GM19328 (cell line): Measurements from ENCODE around the gene GTPBP1.

Experiments
- ATAC-seq: cut with Tn5 transposase; IDR thresholded peaks from one replicate; pipeline ENCODE4 v1.9.1; 2021; ENCODE audit warnings: mild to moderate bottlenecking, moderate library complexity; ENCODE audit not compliant: unreplicated experiment

GTPBP1 gene

DNA sequence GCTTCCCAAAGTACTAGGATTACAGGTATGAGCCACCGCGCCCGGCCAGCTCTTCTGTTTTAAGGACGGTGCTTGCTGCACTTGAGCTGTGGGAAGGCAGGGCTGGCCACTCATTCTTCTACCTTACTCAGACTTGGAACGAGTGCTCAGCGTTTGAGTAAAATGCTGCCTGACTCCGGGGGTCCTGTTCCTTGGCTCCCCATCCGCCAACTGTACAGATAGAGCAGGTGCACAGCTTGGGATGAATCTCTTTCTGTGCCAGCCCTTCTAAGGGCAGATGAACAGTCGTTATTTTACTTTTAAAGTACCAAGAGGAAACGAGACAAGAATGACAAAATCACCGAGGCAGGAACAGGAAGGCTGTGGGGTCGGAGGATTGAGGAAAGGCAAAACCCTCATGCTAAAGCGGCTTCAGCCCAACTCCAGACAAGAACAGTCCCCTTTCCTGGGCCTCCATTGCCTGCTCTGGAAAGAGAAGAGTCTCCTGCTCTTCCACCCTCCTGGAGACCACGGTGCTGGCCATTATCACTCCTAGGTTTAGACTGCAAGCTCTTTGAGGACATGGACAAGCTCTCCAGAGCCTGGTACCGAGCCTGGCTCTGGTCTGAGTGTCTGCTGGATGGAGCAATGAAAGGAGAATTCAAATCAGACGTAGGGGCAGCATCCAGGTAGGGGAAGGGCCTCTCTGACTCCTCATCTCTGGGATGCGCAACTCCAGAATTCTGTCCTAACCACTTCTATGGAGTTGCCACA is 51.1 kb downstream of the GTPBP1 start:
- ATAC-seq, result no peak

- ATAC-seq, result no peak
Observed at GRCh38 chr22:38757464-38757757, 51.7 kb downstream of the GTPBP1 start.

- no peak for ATAC-seq
Observed at GRCh38 chr22:38758276-38758945, 52.7 kb downstream of the GTPBP1 start.

DNA sequence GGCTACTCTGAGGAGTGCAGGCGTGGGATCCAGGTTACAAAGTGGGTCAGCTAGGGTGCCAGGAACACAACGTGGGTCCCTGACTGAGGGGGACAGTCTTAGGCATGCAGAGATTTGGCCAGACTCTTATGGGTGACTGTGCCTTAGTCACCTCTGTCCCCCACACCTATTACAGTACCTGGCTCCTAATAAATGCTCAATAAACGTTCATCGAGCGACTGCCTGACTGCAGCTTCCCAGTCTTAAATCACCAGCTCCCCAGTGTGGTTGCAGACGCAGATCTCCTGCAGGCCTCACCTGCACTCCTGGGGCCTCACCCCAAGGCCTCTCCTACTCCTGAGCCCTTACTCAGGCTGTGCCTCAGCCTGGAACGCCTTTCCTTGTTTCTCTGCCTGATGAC is 53.3 kb downstream of the GTPBP1 start:
- no peak for ATAC-seq

DNA sequence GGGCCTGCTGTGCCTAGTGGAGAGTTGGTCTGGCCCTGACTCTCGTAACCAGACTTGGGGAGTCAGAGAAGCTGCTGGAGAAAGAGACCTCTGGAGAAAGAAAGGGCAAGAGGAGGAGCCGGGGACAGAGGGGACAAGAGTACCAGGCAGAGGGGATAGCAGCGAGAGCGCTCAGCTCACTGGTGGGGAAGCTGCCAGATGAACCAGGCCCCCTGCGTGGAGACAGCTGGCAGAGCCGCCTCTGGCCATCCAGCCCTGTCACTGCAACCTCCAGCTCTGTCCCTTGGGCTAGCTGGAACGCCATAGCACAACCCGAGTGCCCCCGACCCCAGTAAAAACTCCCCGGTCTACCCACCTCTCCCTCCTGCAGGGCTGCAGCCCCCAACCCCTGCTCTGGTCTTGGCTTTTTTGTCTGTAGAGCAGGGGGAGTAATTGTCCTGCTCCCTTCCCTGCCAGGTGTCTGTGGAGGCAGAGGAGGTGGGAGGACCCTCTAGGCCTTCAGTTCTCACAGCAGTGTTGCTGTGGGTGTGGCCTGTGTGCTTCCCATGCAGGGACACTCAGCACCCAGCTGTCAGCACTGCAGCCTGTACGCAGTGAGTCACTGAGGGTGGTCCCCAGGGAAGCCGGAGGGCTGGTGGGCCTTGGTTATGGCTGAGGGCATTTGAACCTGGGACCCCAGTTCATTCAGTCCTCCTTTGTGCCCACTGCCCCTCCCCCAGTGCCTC is 54.9 kb downstream of the GTPBP1 start:
- ATAC-seq, result no peak

GRCh38 chr22:38761202-38762162 is 55.7 kb downstream of the GTPBP1 start:
- no peak for ATAC-seq

GRCh38 chr22:38762551-38762983 is 56.8 kb downstream of the GTPBP1 start:
- no peak for ATAC-seq

DNA sequence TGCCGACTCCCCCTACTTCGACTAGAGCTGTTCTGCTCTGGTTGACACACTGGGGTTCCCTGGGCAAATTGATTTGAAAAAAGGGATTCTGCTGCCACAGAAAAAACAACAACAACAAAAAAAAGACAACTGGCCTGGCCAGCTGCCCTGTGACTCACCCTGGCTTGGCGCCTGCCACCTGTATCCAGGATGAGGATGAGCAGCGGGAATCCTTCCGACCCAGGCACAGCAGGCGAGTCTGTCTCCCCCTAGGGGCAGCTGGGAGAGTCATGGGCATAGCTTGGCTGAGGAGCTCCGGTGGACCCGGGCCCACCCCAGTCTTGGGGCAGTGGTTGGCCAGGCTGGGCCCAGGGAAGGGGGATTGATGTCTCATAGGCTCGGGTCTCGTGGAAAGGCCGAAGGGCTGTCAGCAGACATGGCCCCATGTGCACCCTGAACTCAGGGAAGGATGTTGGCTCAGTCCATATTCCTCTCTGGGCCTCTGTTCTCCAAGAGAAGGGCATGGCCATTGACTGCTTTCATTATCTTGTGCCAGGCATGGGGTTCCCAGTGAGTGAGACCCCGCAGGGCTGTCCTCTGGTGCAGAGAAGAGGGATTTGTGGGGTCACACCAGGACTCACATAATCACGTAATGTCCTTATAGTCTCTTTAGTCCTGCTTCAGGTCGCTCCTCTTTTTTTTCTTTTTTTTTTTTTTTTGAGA is 60.5 kb downstream of the GTPBP1 start:
- ATAC-seq, result no peak

DNA sequence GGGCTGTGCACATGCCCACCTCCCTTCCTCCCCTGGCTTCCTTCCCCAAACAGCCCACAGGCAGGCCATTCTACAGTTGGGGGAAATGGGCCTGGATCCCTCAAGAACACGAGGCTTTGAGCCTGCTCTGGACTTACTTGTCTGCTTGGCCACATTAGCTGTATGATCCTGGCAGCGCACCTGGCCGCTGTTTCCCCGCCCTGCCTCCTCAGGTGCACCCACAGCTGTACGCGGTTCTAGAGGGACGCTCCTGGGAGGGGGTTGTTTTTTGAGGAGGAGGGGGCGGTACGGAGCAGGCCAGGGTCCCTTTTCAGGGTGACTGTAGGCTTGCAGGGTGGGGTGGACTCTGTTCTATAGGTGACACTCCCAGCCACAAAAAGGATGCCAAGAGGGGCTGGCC is 61.6 kb downstream of the GTPBP1 start:
- no peak for ATAC-seq

- no peak for ATAC-seq
Observed at GRCh38 chr22:38768036-38768435, 62.3 kb downstream of the GTPBP1 start.

GRCh38 chr22:38770257-38770949 is 64.7 kb downstream of the GTPBP1 start:
- ATAC-seq, result no peak

GRCh38 chr22:38772623-38772873 is 66.8 kb downstream of the GTPBP1 start:
- ATAC-seq, result no peak

DNA sequence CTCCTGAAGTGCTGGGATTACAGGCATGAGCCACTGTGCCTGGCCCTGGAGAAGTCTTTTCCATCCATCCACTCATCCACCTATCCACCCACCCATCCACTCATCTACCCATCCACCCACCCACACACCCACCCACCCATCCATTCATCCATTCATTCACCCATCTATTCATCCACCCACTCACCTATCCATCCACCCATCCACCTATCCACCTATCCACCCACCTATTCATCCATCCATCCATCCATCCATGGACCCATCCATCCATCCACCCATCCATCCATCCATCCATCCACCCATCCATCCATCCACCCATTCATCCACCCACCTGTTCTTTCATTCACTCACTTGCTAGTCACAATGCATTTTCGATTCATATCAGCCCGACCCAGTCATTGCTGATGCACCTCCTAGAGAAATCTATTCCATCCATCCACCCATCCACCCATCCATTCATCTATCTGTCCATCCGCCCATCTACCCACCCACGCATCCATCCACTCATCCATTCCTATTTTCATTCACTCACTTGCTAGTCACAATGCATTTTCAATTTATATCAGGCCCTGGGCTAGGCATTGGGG is 67.7 kb downstream of the GTPBP1 start:
- no peak for ATAC-seq

DNA sequence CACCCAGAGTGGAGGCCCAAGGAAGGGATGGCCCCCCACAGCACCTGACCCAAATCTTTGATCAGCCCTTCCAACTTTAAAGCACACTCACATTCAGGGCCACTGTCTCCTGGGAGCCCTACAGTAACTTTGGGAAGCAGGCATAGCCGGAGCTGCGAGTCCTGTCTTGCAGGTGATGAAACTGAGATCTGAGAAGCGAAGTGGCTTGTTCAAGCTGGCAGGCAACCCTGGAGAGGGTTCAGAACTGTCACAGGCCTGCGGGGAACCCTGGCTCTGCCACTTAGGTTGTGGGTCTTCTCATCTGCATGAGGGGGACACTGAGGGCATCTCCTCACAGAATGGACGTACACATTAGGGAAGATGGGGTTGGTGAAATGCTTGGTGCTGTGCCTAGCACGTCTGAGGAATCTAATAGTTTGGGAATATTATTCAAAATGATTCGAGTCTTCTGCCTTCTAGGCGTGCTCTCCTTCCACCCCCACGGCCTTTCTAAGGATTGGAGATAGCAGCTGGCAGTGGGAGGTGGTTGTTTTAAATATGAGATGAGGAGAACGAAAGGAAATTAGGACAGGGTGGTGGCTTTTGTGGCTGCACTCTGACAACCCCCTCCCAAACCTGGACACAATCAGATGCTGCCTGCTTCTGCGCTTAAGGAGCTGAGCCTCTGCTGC is 68.9 kb downstream of the GTPBP1 start:
- no peak for ATAC-seq

DNA sequence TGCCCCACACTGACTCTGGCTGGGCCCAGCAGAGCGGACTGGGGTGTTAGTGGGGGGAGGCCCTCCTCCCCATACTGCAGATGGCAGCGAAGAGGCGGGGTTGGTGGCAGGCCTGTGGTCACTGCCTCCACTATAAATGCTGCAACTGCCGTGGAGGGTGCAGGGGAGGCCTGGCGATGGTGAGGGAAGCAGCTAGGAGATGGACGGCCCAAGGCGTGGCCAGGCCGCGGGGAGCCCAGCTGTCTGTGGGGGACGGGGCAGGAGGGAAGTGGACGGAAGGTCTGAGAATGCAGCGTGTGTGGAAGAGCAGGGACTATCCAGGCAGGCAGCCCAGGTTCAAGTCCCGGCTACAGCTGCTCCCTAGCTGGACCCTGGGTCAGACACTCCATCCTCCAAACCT is 69.9 kb downstream of the GTPBP1 start:
- ATAC-seq, result no peak

GRCh38 chr22:38776086-38776485 is 70.3 kb downstream of the GTPBP1 start:
- ATAC-seq, result no peak

DNA sequence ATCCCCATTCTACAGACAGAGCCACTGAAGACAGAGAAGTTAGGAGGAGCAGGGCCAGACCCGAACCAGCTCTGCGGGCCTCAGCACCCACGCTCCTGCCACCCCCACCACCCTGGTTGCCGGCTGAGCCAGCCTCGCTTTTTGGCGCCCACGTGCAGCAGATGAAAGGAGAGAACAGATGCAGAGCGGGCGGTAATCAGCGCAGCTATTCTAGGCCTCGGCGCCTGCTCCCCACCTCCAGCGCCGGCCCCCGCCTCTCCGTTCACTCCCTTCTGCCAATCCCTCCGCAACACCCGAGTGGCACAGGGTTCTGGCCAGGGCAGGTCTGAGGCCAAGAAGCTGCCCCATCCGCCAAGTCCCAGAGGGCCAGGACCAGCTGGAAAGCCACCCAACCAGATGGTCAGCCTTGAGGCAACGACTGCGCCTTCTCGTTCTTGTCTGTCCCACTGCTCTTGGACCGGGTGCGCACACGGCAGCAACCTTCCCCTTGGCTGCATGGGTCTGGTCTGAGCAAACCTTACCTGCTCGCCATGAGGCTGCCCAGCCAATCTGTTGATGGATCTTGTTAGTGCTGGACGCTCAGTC is 71.4 kb downstream of the GTPBP1 start:
- ATAC-seq, result no peak

GRCh38 chr22:38781033-38781432 is 75.3 kb downstream of the GTPBP1 start:
- ATAC-seq, result no peak
